AG04449 (cell line): Measurements from ENCODE around the gene HTR7.

Experiments used
- CTCF ChIA-PET: fragments of 350-600 bp; formaldehyde crosslinking; extraction: SDS; loops from one replicate; lab custom pipeline; 2021; ENCODE audit warnings: antibody characterized with exemption; lab: Yijun Ruan, JAX
- POLR2A ChIA-PET: fragments of 400-600, 350-600 bp; formaldehyde crosslinking; extraction: SDS; loops from one replicate; lab custom pipeline; 2020; ENCODE audit warnings: antibody characterized with exemption, inconsistent platforms; lab: Yijun Ruan, JAX
- DNase-seq: peaks from one replicate; pipeline ENCODE4 v3.0.0-alpha.2; 2010; ENCODE audit warnings: low read depth, low spot score
- H3K4me3 ChIP-seq: 2 replicates; pipeline ENCODE4 v1.5.1; 2011; ENCODE audit warnings: low read depth, mild to moderate bottlenecking, control low read depth, low read length
- TF ChIP-seq, protein P1 (sequence below): IDR thresholded peaks from one replicate; pipeline ENCODE4 v1.5.1; 2011; ENCODE audit warnings: mild to moderate bottlenecking, moderate library complexity, low read length, control low read depth, inconsistent platforms; ENCODE audit not compliant: insufficient read depth; ENCODE audit errors: missing control alignments

Gene HTR7

GRCh38 chr10:90722832-90723231, 135.0 kb downstream of the HTR7 start:
- no peak for DNase-seq
- TF ChIP-seq, protein P1, sequence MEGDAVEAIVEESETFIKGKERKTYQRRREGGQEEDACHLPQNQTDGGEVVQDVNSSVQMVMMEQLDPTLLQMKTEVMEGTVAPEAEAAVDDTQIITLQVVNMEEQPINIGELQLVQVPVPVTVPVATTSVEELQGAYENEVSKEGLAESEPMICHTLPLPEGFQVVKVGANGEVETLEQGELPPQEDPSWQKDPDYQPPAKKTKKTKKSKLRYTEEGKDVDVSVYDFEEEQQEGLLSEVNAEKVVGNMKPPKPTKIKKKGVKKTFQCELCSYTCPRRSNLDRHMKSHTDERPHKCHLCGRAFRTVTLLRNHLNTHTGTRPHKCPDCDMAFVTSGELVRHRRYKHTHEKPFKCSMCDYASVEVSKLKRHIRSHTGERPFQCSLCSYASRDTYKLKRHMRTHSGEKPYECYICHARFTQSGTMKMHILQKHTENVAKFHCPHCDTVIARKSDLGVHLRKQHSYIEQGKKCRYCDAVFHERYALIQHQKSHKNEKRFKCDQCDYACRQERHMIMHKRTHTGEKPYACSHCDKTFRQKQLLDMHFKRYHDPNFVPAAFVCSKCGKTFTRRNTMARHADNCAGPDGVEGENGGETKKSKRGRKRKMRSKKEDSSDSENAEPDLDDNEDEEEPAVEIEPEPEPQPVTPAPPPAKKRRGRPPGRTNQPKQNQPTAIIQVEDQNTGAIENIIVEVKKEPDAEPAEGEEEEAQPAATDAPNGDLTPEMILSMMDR = no peak
- no peak overlapping the region for H3K4me3 ChIP-seq
- ChIA-PET CTCF (no interaction called here), POLR2A (no interaction called here)

- CTCF ChIA-PET = interaction anchor here (1.5 kb wide), 1 partner anchor 9 kb away, joined by 3 read pairs; no protein-coding TSS in a partner anchor
- TF ChIP-seq, protein P1 = no peak
- H3K4me3 ChIP-seq = no peak overlapping the region
- no peak for DNase-seq
- POLR2A ChIA-PET = no interaction called here
Measured at GRCh38 chr10:90718182-90718581, 139.7 kb downstream of the HTR7 start.

GRCh38 chr10:90712529-90712928, 145.3 kb downstream of the HTR7 start:
- H3K4me3 ChIP-seq = no peak overlapping the region
- ChIA-PET POLR2A (interaction anchor here (0.6 kb wide), 1 partner anchor 156 kb away, joined by 3 read pairs; no protein-coding TSS in a partner anchor), CTCF (no interaction called here)
- DNase-seq = no peak
- TF ChIP-seq, protein P1 = no peak

DNA sequence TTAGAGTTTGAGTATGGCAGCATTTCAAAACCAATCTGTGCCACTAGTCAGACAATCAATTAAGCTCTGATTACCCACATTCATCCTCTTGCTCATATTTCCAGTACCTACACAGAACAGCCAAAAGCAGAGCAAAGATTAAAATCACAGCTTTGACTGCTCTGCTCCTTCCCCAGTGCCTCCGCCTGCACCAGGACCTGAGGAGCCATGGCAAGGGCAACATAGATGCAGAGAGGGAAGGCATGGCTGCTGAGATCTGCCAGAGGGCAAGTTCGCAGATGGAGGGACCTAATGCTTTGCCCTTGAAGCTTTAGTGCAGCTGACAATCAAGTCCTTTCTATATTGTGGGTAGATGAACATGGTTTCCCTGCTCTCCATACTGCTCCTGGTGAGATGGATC, 148.1 kb downstream of the HTR7 start:
- ChIA-PET POLR2A (no interaction called here), CTCF (interaction anchor here (0.8 kb wide), 1 partner anchor 8 kb away, joined by 3 read pairs; no protein-coding TSS in a partner anchor)
- no peak overlapping the region for H3K4me3 ChIP-seq
- no peak for DNase-seq
- TF ChIP-seq, protein P1 = no peak

DNA sequence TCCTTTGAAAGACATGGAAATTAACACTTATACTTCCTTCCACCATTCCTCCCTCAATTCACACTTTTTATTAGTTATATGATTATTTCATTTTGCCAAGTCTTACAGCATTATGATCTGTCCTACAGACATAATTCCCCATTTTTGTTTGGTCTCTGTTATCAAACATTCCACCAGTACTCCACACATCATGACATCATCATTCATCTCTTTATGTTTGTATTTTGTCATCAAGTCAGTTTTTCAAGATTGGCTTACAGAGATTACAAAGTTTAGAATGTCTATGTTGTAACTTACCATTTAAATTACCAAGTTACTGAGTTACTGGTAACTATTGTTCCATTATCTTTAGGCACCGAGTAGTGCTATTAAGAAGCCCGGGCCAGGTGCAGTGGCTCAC, 150.2 kb downstream of the HTR7 start:
- DNase-seq = no peak
- ChIA-PET CTCF (no interaction called here), POLR2A (no interaction called here)
- H3K4me3 ChIP-seq = no peak overlapping the region
- TF ChIP-seq, protein P1 = no peak

- ChIA-PET CTCF (no interaction called here), POLR2A (no interaction called here)
- no peak overlapping the region for H3K4me3 ChIP-seq
- TF ChIP-seq, protein P1 = no peak
- no peak for DNase-seq
Measured at GRCh38 chr10:90701428-90701827, 156.4 kb downstream of the HTR7 start.
